COR-L47 (cell line): ENCODE measurements around the gene PCDHB1.
"Not testable (repeated sequence)": the region's sequence is repeated elsewhere in the genome, so short reads cannot be mapped to it uniquely, and the experiment has no call there.

Experiments used
- DNase-seq: peaks from one replicate; lab custom pipeline; 2025; lab: John Stamatoyannopoulos, UW

Gene PCDHB1

GRCh38 chr5:141084487-141084989, 33.4 kb downstream of the PCDHB1 start:
- DNase-seq = peak; percentile 68

DNA sequence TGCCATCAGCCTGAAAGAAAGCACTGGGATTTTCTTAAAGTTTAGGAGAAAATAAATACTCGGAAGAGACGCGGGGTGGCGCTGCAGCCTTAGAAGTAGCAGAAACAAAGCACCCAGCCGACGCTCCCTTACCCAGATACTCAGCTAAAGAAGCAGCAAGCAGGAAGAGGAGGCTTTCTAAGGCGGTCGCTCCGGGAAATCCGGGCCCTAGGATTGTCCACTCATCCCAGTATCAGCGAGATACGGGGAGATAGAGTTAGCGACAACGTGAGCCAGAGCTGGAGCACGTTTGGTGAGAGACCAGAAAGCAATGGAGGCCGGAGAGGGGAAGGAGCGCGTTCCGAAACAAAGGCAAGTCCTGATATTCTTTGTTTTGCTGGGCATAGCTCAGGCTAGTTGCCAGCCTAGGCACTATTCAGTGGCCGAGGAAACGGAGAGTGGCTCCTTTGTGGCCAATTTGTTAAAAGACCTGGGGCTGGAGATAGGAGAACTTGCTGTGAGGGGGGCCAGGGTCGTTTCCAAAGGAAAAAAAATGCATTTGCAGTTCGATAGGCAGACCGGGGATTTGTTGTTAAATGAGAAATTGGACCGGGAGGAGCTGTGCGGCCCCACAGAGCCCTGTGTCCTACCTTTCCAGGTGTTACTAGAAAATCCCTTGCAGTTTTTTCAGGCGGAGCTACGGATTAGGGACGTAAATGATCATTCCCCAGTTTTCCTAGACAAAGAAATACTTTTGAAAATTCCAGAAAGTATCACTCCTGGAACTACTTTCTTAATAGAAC, 43.5 kb downstream of the PCDHB1 start, which contains the start of gene PCDHB2:
Gene PCDHB2 (plus strand): TSS at position 135 of the 782 bp plus-strand sequence. CDS start 176 bp downstream, at position 311.
- peak; percentile 55 for DNase-seq

- DNase-seq = no peak
Measured at GRCh38 chr5:141095263-141095641, 44.1 kb downstream of the PCDHB1 start.

DNA sequence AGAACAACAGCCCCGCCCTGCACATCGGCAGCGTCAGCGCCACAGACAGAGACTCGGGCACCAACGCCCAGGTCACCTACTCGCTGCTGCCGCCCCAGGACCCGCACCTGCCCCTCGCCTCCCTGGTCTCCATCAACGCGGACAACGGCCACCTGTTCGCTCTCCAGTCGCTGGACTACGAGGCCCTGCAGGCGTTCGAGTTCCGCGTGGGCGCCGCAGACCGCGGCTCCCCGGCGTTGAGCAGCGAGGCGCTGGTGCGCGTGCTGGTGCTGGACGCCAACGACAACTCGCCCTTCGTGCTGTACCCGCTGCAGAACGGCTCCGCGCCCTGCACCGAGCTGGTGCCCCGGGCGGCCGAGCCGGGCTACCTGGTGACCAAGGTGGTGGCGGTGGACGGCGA, 45.0 kb downstream of the PCDHB1 start:
- DNase-seq = not testable (repeated sequence)

GRCh38 chr5:141096586-141096985, 45.4 kb downstream of the PCDHB1 start:
- not testable (repeated sequence) for DNase-seq

DNA sequence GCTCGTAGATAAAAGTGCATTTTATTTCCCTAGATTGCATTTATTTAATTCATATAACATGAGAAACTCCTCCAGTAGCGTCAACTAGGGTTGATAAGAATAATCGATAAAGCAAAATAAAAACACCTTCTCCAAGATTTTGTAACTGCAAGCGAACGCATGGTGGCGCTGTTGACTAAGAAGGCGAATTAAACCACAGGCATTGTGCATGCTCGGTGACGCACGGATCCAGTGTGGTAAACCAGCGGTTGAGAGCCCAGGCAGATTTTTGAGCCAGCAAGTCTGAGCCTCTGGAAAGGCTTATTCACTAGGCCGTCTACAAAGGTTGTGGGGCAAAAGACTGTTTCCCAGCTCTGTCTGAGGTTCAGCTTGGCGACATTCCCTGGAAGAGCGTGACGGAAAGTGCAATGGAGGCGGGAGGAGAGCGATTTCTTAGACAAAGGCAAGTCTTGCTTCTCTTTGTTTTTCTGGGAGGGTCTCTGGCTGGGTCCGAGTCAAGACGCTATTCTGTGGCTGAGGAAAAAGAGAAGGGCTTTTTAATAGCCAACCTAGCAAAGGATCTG, 49.1 kb downstream of the PCDHB1 start, which contains the start of gene PCDHB3:
Gene PCDHB3 (plus strand): TSS at position 231 of the 563 bp plus-strand sequence. CDS start 177 bp downstream, at position 408.
- DNase-seq = peak; percentile 45

GRCh38 chr5:141101059-141101458, 49.9 kb downstream of the PCDHB1 start:
- no peak for DNase-seq

DNA sequence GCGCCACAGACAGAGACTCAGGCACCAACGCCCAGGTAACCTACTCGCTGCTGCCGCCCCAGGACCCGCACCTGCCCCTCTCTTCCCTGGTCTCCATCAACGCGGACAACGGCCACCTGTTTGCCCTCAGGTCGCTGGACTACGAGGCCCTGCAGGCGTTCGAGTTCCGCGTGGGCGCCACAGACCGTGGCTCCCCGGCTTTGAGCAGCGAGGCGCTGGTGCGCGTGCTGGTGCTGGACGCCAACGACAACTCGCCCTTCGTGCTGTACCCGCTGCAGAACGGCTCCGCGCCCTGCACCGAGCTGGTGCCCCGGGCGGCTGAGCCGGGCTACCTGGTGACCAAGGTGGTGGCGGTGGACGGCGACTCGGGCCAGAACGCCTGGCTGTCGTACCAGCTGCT, 50.9 kb downstream of the PCDHB1 start:
- not testable (repeated sequence) for DNase-seq

DNA sequence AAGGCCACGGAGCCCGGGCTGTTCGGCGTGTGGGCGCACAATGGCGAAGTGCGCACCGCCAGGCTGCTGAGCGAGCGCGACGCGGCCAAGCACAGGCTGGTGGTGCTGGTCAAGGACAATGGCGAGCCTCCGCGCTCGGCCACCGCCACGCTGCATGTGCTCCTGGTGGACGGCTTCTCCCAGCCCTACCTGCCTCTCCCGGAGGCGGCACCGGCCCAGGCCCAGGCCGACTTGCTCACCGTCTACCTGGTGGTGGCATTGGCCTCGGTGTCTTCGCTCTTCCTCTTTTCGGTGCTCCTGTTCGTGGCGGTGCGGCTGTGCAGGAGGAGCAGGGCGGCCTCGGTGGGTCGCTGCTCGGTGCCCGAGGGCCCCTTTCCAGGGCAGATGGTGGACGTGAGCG, 51.3 kb downstream of the PCDHB1 start:
- DNase-seq = not testable (repeated sequence)

DNA sequence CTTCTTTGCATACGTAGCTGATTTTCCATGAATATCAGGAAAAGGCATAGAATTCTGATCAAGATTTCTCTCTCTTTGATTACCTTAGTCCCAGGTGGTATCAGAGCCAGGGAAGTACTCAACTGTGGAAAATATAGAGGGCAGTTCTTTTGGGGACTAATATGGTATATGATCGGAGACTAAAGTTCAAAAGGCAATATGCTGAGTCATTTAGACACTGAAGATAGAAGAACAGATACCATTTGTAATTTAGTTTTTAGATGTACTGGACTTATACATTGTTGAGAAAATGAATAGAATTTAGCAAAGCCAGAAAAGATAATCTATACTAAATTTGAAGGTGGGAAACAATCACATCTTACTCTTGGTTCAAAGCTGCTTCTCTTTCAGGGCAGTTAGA, 54.2 kb downstream of the PCDHB1 start:
- no peak for DNase-seq
